Ascending aorta (tissue), 2 donors: ENCODE measurements around the gene CLCNKA. TPM values are rescaled to one million over a fixed set of nuclear protein-coding genes. Genes with fewer than 3 reads are reported as not detected.
A peak's percentile ranks its signal among the peaks of the same experiment; 100 is the strongest.
"Not testable (repeated sequence)": the region's sequence is repeated elsewhere in the genome, so short reads cannot be mapped to it uniquely, and the experiment has no call there.

Source experiments
- DNase-seq, 2 donors: peaks; one replicate each; pipeline ENCODE4 v3.0.0-alpha.2; 2019; ENCODE audit warnings: low spot score in 2 of 2
- H3K27ac ChIP-seq, 2 donors: fragments of 200-600 bp; sonication (generic); one replicate each; pipeline ENCODE4 v1.5.1; 2016 to 2017; ENCODE audit warnings: mild to moderate bottlenecking in 1 of 2
- H3K27me3 ChIP-seq: fragments of 200-600 bp; sonication (generic); one replicate; pipeline ENCODE4 v1.5.1; 2017
- H3K36me3 ChIP-seq, 2 donors: fragments of 200-600 bp; sonication (generic); one replicate each; pipeline ENCODE4 v1.5.1; 2016
- H3K4me1 ChIP-seq, 2 donors: fragments of 200-600 bp; sonication (generic); one replicate each; pipeline ENCODE4 v1.5.1; 2016 to 2017; ENCODE audit warnings: mild to moderate bottlenecking in 1 of 2
- H3K4me3 ChIP-seq, 2 donors: fragments of 200-600 bp; sonication (generic); one replicate each; pipeline ENCODE4 v1.5.1; 2016 to 2017; ENCODE audit warnings: mild to moderate bottlenecking in 1 of 2
- H3K9me3 ChIP-seq, 2 donors: fragments of 200-600 bp; sonication (generic); one replicate each; pipeline ENCODE4 v1.5.1; 2016
- intact Hi-C: fragments of 100-400 bp; cut with DNase I; formaldehyde crosslinking; loops from one replicate; pipeline ENCODE4 v1.15.1; 2023
- total RNA-seq: library from RNA; depleted of rRNA; stranded (reverse); fragments of >200 nt; gene quantifications from one replicate; pipeline ENCODE4 v1.1.0, GENCODE V29; 2016
- TF ChIP-seq, protein P1 (sequence below), 3 experiments: fragments of 200-600 bp in 2 of 3; fragments of 450-650 bp in 1 of 3; sonication (generic) in 2 of 3; IDR thresholded peaks; one replicate each; pipeline ENCODE4 v1.5.1; 2016 to 2019; ENCODE audit warnings: antibody characterized with exemption in 3 of 3, mild to moderate bottlenecking in 1 of 3, moderate library complexity in 1 of 3

The CLCNKA gene
- total RNA-seq, 1 donor from 2014 or later: not detected

DNA sequence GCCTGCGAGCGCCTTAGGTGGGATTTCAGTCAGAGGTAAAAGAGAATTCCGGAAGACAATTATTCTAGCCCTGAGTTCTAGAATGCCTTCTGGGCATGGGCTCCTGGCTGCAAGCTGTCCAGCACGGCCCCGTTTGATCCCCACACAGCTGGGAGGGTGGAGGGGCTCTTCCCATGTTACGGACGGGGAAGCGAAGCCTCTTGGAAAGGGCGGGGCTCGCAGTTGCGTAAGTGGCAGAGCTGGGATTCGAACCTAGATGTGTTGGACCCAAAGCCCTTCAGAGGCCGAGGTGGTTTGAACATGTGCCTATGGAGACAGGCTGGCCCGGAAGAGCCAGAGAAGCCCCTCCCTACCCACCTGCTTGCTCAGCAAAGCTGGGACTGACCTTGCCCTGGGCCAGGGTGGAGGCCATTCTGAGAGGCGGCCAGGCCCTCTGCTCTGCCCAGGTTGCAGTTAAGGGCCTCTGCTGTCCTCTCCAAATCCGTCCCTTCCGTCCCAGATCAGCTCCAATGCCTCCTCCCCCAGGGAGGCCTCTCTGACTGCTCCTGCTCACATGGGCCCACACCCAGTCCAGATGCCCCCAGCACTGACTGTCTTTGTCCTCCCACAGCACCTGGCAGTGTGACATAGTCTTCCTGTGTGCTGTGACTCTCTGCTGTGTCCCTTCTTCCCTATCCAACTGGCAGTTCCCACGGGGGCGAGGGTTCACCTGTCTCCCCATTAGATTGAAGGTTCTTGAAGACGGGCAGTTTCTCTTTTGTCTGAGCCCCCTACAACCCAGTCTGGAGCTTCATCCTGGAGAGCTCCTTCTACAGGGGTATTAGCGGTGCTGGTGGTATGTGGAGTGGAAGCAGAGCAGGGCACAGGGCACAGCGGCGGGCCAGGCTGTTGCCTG is 2.8 kb upstream of the CLCNKA start:
- TF ChIP-seq, protein P1, sequence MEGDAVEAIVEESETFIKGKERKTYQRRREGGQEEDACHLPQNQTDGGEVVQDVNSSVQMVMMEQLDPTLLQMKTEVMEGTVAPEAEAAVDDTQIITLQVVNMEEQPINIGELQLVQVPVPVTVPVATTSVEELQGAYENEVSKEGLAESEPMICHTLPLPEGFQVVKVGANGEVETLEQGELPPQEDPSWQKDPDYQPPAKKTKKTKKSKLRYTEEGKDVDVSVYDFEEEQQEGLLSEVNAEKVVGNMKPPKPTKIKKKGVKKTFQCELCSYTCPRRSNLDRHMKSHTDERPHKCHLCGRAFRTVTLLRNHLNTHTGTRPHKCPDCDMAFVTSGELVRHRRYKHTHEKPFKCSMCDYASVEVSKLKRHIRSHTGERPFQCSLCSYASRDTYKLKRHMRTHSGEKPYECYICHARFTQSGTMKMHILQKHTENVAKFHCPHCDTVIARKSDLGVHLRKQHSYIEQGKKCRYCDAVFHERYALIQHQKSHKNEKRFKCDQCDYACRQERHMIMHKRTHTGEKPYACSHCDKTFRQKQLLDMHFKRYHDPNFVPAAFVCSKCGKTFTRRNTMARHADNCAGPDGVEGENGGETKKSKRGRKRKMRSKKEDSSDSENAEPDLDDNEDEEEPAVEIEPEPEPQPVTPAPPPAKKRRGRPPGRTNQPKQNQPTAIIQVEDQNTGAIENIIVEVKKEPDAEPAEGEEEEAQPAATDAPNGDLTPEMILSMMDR (IDR thresholded peaks at IDR 0.05): no peak
- Histone ChIP-seq H3K36me3 (peaks cover 0 to 4% of the 10 kb centered on the region in 2 donors), H3K27me3 (no peaks in the 10 kb centered on the region), H3K27ac (peak overlapping the region; percentile 95 to 98), H3K4me1 (peaks cover 15 to 46% of the 10 kb centered on the region in 2 donors), H3K9me3 (no peaks in the 10 kb centered on the region), H3K4me3 (peak overlapping the region; percentile 51 to 74)
- no peak for DNase-seq
- intact Hi-C loops: loop anchor here (5.0 kb wide), 2 partner anchors 128 to 222 kb away; no protein-coding TSS in a partner anchor

DNA sequence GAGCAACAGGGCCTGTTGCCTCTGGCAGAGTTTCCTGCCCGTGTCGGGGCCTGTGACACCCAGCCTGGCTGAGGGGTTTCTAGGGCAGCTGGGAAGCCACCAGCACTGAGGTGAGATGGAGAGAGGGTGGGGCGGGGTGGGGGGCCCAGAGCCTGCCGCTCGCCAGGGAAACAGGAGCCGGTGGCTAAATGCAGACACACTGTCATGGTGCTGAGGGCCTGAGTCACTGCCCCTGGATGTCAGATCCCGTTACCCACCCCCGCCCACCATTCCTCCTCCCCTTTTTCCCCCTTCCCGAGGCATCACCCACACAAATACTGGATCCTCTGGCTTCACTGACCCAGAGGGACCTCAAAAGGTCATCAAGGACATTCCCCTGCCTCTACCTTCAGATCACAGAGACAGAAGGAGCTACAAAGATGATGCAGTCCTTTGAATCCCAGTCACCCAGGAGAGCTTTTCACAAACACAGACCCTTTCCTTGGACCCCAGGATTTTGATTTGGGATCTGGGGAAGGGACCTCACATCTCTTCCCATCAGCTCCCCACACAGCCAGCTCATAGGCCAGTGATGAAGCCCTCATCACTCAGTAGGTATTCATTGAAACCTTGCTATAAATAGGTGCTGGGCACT is 2.1 kb upstream of the CLCNKA start:
- peak overlapping the region; percentile 95 to 98 for H3K27ac ChIP-seq
- intact Hi-C loops: loop anchor here (5.0 kb wide), 2 partner anchors 128 to 222 kb away; no protein-coding TSS in a partner anchor
- H3K4me1 ChIP-seq: peaks cover 9 to 39% of the 10 kb centered on the region in 2 donors
- no peaks in the 10 kb centered on the region for H3K27me3 ChIP-seq
- no peaks in the 10 kb centered on the region for H3K9me3 ChIP-seq
- peak overlapping the region in 1 of 2 donors; percentile 74 for H3K4me3 ChIP-seq
- TF ChIP-seq, protein P1 (IDR thresholded peaks at IDR 0.05): no peak
- H3K36me3 ChIP-seq: peaks cover 0 to 4% of the 10 kb centered on the region in 2 donors
- peak; percentile 60 to 87 for DNase-seq

DNA sequence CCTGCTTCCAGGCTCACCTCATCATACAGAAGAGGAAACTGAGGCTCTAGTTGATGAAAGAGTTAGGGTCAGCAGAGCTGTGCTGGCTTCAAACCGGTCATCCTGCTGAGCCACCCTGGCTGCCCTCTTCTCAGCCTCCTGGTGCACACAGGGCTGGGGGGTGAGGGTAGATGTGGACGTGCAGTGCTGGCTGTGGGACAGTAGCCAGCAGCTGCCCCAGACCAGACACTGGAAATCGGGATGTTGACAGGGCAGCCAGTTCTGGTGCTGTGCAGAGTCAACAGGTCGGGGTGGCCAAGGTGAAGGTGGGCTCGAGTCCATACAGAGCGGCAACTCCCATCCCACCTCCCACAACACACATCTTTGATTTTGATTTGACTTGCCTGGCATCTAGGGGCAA is 1.5 kb upstream of the CLCNKA start:
- no peaks in the 10 kb centered on the region for H3K27me3 ChIP-seq
- H3K36me3 ChIP-seq: peaks cover 0 to 4% of the 10 kb centered on the region in 2 donors
- peak overlapping the region; percentile 95 to 98 for H3K27ac ChIP-seq
- H3K4me1 ChIP-seq: peaks cover 8 to 33% of the 10 kb centered on the region in 2 donors
- no peak for DNase-seq
- intact Hi-C loops: no loop called here
- TF ChIP-seq, protein P1 (IDR thresholded peaks at IDR 0.05): no peak
- no peak overlapping the region for H3K4me3 ChIP-seq
- no peaks in the 10 kb centered on the region for H3K9me3 ChIP-seq

DNA sequence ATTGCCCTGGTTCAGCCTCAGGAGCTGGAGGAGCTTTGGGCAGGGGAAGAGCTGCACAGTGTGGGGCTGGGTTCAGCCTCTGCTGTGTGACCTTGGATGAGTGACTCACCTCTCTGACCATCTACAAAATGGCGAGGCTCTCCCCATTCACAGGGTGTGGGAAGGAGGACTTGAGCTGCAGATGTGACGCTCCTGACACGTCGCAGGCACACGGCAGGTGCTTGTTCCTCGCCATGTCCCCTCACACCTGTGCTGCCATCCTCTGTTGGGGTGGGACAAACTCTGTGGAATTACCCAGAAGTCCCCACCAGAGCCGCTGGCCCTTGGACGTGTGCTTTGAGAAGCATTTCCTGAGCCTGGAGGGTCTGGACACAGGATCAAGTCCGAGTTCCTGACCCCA is 958 bp upstream of the CLCNKA start:
- intact Hi-C loops, H3K9me3 ChIP-seq, DNase-seq, H3K4me3 ChIP-seq, H3K36me3 ChIP-seq, H3K27me3 ChIP-seq: not testable (repeated sequence)
- Histone ChIP-seq H3K4me1 (peaks cover 8 to 28% of the 10 kb centered on the region in 2 donors), H3K27ac (peak overlapping the region; percentile 95 to 98)

DNA sequence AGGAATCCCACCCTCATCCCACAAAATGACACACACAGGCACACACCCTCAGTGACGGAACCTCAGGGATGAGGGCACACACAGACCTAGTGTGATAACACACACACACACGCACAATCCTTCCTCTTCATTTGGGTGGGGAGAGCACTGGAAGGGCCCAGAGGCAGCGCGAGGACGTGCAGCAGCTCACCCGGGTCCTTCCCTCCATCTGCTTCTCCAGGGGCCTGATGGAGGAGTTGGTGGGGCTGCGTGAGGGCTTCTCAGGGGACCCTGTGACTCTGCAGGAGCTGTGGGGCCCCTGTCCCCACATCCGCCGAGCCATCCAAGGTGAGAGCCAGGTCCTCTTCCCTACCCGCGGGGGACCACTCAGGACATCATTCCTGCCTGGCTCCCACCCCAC is 557 bp downstream of the CLCNKA start:
- Histone ChIP-seq H3K36me3 (no peaks in the 10 kb centered on the region), H3K27me3 (no peaks in the 10 kb centered on the region), H3K4me1 (peaks cover 17 to 33% of the 10 kb centered on the region in 2 donors), H3K9me3 (no peaks in the 10 kb centered on the region), H3K4me3 (no peak overlapping the region), H3K27ac (peak overlapping the region in 1 of 2 donors; percentile 23)
- TF ChIP-seq, protein P1 (IDR thresholded peaks at IDR 0.05): no peak
- no peak for DNase-seq
- intact Hi-C loops: no loop called here
